ENCODE measurements around the gene KCNQ1OT1.

DNA sequence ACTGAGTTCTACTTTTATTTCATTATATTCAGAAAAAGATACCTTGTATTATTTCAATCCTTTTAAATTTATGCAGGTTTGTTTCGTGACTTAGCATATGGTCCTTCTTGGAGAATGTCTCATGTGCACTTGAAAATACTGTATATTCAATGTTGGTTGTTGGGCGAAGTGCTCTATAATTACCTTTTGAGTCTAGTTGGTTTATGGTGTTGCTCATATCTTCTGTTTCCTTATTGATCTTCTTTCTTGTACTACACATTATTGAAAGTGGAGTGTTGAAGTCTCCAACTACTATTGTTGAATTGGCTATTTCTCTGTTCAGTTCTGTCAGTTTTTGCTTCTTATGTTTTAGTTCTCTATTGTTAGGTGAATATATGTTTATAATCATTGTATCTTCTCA is 90.4 kb downstream of the KCNQ1OT1 start:
- TF ChIP-seq, protein P1, sequence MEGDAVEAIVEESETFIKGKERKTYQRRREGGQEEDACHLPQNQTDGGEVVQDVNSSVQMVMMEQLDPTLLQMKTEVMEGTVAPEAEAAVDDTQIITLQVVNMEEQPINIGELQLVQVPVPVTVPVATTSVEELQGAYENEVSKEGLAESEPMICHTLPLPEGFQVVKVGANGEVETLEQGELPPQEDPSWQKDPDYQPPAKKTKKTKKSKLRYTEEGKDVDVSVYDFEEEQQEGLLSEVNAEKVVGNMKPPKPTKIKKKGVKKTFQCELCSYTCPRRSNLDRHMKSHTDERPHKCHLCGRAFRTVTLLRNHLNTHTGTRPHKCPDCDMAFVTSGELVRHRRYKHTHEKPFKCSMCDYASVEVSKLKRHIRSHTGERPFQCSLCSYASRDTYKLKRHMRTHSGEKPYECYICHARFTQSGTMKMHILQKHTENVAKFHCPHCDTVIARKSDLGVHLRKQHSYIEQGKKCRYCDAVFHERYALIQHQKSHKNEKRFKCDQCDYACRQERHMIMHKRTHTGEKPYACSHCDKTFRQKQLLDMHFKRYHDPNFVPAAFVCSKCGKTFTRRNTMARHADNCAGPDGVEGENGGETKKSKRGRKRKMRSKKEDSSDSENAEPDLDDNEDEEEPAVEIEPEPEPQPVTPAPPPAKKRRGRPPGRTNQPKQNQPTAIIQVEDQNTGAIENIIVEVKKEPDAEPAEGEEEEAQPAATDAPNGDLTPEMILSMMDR (IDR thresholded peaks at IDR 0.05): no peak
- TF ChIP-seq POLR2A (IDR thresholded peaks at IDR 0.05): no peak
- TF ChIP-seq POLR2AphosphoS5 (IDR thresholded peaks at IDR 0.05): no peak
- TF ChIP-seq EP300 (IDR thresholded peaks at IDR 0.05): no peak
